ENCODE data around the gene NEGR1.
A peak's percentile ranks its signal among the peaks of the same experiment; 100 is the strongest.

NEGR1 gene

GRCh38 chr1:72063364-72064044, 218.8 kb downstream of the NEGR1 start:
- no peaks in the 10 kb centered on the region for H3K9me3 ChIP-seq (ENCODE audit: control insufficient read depth, insufficient read depth, low read length)
- H3K9ac ChIP-seq (ENCODE audit: low read depth, low read length) = no peak overlapping the region
- no peaks in the 10 kb centered on the region for H3K4me1 ChIP-seq (ENCODE audit: insufficient read depth, low read length)
- H3K36me3 ChIP-seq (ENCODE audit: insufficient read depth, low read length) = no peaks in the 10 kb centered on the region

- Histone ChIP-seq H3K9ac (ENCODE audit: low read depth, low read length) (no peak overlapping the region), H3K36me3 (ENCODE audit: insufficient read depth, low read length) (no peaks in the 10 kb centered on the region), H3K9me3 (ENCODE audit: control insufficient read depth, insufficient read depth, low read length) (no peaks in the 10 kb centered on the region), H3K4me1 (ENCODE audit: insufficient read depth, low read length) (no peaks in the 10 kb centered on the region)
These were observed 219.8 kb downstream of the NEGR1 start for GRCh38 chr1:72062584-72062983.

GRCh38 chr1:72060466-72061245, 221.7 kb downstream of the NEGR1 start:
- peak overlapping the region; percentile 10; the same call in 1 of the 2 replicates for H3K9ac ChIP-seq (ENCODE audit: low read depth, low read length)
- H3K9me3 ChIP-seq (ENCODE audit: control insufficient read depth, insufficient read depth, low read length) = no peaks in the 10 kb centered on the region
- H3K36me3 ChIP-seq (ENCODE audit: insufficient read depth, low read length) = no peaks in the 10 kb centered on the region
- no peaks in the 10 kb centered on the region for H3K4me1 ChIP-seq (ENCODE audit: insufficient read depth, low read length)

GRCh38 chr1:72056516-72056915, 225.8 kb downstream of the NEGR1 start:
- no peaks in the 10 kb centered on the region for H3K9me3 ChIP-seq (ENCODE audit: control insufficient read depth, insufficient read depth, low read length)
- H3K4me1 ChIP-seq (ENCODE audit: insufficient read depth, low read length) = no peaks in the 10 kb centered on the region
- no peaks in the 10 kb centered on the region for H3K36me3 ChIP-seq (ENCODE audit: insufficient read depth, low read length)
- H3K9ac ChIP-seq (ENCODE audit: low read depth, low read length) = no peak overlapping the region

GRCh38 chr1:72051538-72051937, 230.8 kb downstream of the NEGR1 start:
- no peak overlapping the region for H3K9ac ChIP-seq (ENCODE audit: low read depth, low read length)
- H3K9me3 ChIP-seq (ENCODE audit: control insufficient read depth, insufficient read depth, low read length) = no peaks in the 10 kb centered on the region

GRCh38 chr1:72050551-72050950, 231.8 kb downstream of the NEGR1 start:
- Histone ChIP-seq H3K4me1 (ENCODE audit: insufficient read depth, low read length) (no peaks in the 10 kb centered on the region), H3K9me3 (ENCODE audit: control insufficient read depth, insufficient read depth, low read length) (no peaks in the 10 kb centered on the region), H3K9ac (ENCODE audit: low read depth, low read length) (no peak overlapping the region), H3K36me3 (ENCODE audit: insufficient read depth, low read length) (no peaks in the 10 kb centered on the region)

More at GRCh38 chr1:72051538-72051937, 230.8 kb downstream of the NEGR1 start:
- Histone ChIP-seq H3K36me3 (ENCODE audit: insufficient read depth, low read length) (no peaks in the 10 kb centered on the region), H3K4me1 (ENCODE audit: insufficient read depth, low read length) (no peaks in the 10 kb centered on the region)

GRCh38 chr1:72037745-72038343, 244.5 kb downstream of the NEGR1 start:
- Histone ChIP-seq H3K4me1 (ENCODE audit: insufficient read depth, low read length) (peaks cover 19% of the 10 kb centered on the region; the same call in 1 of the 2 replicates), H3K9me3 (ENCODE audit: control insufficient read depth, insufficient read depth, low read length) (no peaks in the 10 kb centered on the region), H3K36me3 (ENCODE audit: insufficient read depth, low read length) (no peaks in the 10 kb centered on the region), H3K9ac (ENCODE audit: low read depth, low read length) (no peak overlapping the region)

GRCh38 chr1:72034827-72035226, 247.5 kb downstream of the NEGR1 start:
- no peaks in the 10 kb centered on the region for H3K36me3 ChIP-seq (ENCODE audit: insufficient read depth, low read length)

GRCh38 chr1:72023063-72023930, 259.0 kb downstream of the NEGR1 start:
- H3K9me3 ChIP-seq (ENCODE audit: control insufficient read depth, insufficient read depth, low read length) = no peaks in the 10 kb centered on the region
- peak overlapping the region; percentile 22; the same call in 1 of the 2 replicates for H3K9ac ChIP-seq (ENCODE audit: low read depth, low read length)
- H3K4me1 ChIP-seq (ENCODE audit: insufficient read depth, low read length) = peaks cover 5% of the 10 kb centered on the region
- no peaks in the 10 kb centered on the region for H3K36me3 ChIP-seq (ENCODE audit: insufficient read depth, low read length)

More at GRCh38 chr1:72034827-72035226, 247.5 kb downstream of the NEGR1 start:
- Histone ChIP-seq H3K4me1 (ENCODE audit: insufficient read depth, low read length) (peaks cover 19% of the 10 kb centered on the region; the same call in 1 of the 2 replicates), H3K9ac (ENCODE audit: low read depth, low read length) (no peak overlapping the region), H3K9me3 (ENCODE audit: control insufficient read depth, insufficient read depth, low read length) (no peaks in the 10 kb centered on the region; the same call in 1 of the 2 replicates)

GRCh38 chr1:72018562-72018961, 263.8 kb downstream of the NEGR1 start:
- no peaks in the 10 kb centered on the region for H3K36me3 ChIP-seq (ENCODE audit: insufficient read depth, low read length)
- no peaks in the 10 kb centered on the region for H3K9me3 ChIP-seq (ENCODE audit: control insufficient read depth, insufficient read depth, low read length)
- no peak overlapping the region for H3K9ac ChIP-seq (ENCODE audit: low read depth, low read length)
- peaks cover 5% of the 10 kb centered on the region for H3K4me1 ChIP-seq (ENCODE audit: insufficient read depth, low read length)

- peaks cover 5% of the 10 kb centered on the region; the same call in 1 of the 2 replicates for H3K4me1 ChIP-seq (ENCODE audit: insufficient read depth, low read length)
- H3K9ac ChIP-seq (ENCODE audit: low read depth, low read length) = no peak overlapping the region
- H3K9me3 ChIP-seq (ENCODE audit: control insufficient read depth, insufficient read depth, low read length) = no peaks in the 10 kb centered on the region
- H3K36me3 ChIP-seq (ENCODE audit: insufficient read depth, low read length) = no peaks in the 10 kb centered on the region
These were observed 267.3 kb downstream of the NEGR1 start for GRCh38 chr1:72015006-72015405.

GRCh38 chr1:72013161-72013560, 269.2 kb downstream of the NEGR1 start:
- no peaks in the 10 kb centered on the region for H3K36me3 ChIP-seq (ENCODE audit: insufficient read depth, low read length)
- no peak overlapping the region for H3K9ac ChIP-seq (ENCODE audit: low read depth, low read length)
- H3K4me1 ChIP-seq (ENCODE audit: insufficient read depth, low read length) = no peaks in the 10 kb centered on the region
- no peaks in the 10 kb centered on the region for H3K9me3 ChIP-seq (ENCODE audit: control insufficient read depth, insufficient read depth, low read length)

GRCh38 chr1:72011721-72012120, 270.6 kb downstream of the NEGR1 start:
- Histone ChIP-seq H3K9ac (ENCODE audit: low read depth, low read length) (no peak overlapping the region), H3K9me3 (ENCODE audit: control insufficient read depth, insufficient read depth, low read length) (no peaks in the 10 kb centered on the region), H3K36me3 (ENCODE audit: insufficient read depth, low read length) (no peaks in the 10 kb centered on the region), H3K4me1 (ENCODE audit: insufficient read depth, low read length) (peaks cover 4% of the 10 kb centered on the region; the same call in 1 of the 2 replicates)

- H3K36me3 ChIP-seq (ENCODE audit: insufficient read depth, low read length) = no peaks in the 10 kb centered on the region
- no peak overlapping the region for H3K9ac ChIP-seq (ENCODE audit: low read depth, low read length)
- H3K9me3 ChIP-seq (ENCODE audit: control insufficient read depth, insufficient read depth, low read length) = no peaks in the 10 kb centered on the region
- peaks cover 12% of the 10 kb centered on the region; the same call in 1 of the 2 replicates for H3K4me1 ChIP-seq (ENCODE audit: insufficient read depth, low read length)
These were observed 272.3 kb downstream of the NEGR1 start for GRCh38 chr1:72010094-72010431.

Measured in ES-I3 (cell line).